Inferior parietal cortex (tissue), 1 donor: ENCODE results near the gene TMEM209.
"Not testable (repeated sequence)": the region's sequence is repeated elsewhere in the genome, so short reads cannot be mapped to it uniquely, and the experiment has no call there.

Source experiments
- DNase-seq: peaks from one replicate; pipeline ENCODE4 v3.0.0-alpha.2; 2016; ENCODE audit errors: extremely low spot score

The TMEM209 gene

GRCh38 chr7:130127404-130127803, 77.8 kb downstream of the TMEM209 start:
- DNase-seq = no peak

- not testable (repeated sequence) for DNase-seq
These were observed 78.4 kb downstream of the TMEM209 start for GRCh38 chr7:130126840-130127239.

GRCh38 chr7:130124711-130125110, 80.5 kb downstream of the TMEM209 start:
- DNase-seq = no peak

GRCh38 chr7:130123501-130123900, 81.7 kb downstream of the TMEM209 start:
- no peak for DNase-seq

GRCh38 chr7:130118801-130119200, 86.4 kb downstream of the TMEM209 start:
- DNase-seq = no peak

- no peak for DNase-seq
These were observed 86.9 kb downstream of the TMEM209 start for GRCh38 chr7:130118294-130118693.

- DNase-seq = no peak
These were observed 90.4 kb downstream of the TMEM209 start for GRCh38 chr7:130114776-130115175.
